WTC11 (cell line): Measurements from ENCODE around the gene HMGCS2. TPM values are rescaled to one million over a fixed set of nuclear protein-coding genes. Genes with fewer than 3 reads are reported as not detected.

Source experiments
- ATAC-seq: fragments of 200-7000 bp; cut with Tn5 transposase; 2 replicates; pipeline ENCODE4 v1.10.0; 2021; ENCODE audit warnings: mild to moderate bottlenecking, moderate library complexity
- CTCF ChIA-PET: fragments of 300-600 bp; sonication (Branson Sonifier 250); formaldehyde crosslinking; loops from one replicate; lab custom pipeline; 2021; ENCODE audit warnings: antibody characterized with exemption; lab: Charles Lee
- POLR2A ChIA-PET: fragments of 350-600 bp; sonication (Branson Sonifier 250); formaldehyde crosslinking; loops from one replicate; lab custom pipeline; 2021; ENCODE audit warnings: antibody characterized with exemption; lab: Charles Lee
- DNase-seq: peaks from one replicate; pipeline ENCODE4 v3.0.0; 2021; ENCODE audit warnings: low spot score
- H3K27ac Mint-ChIP-seq: 2 replicates; pipeline ENCODE4 v1.8.0; 2021; ENCODE audit warnings: mixed read lengths
- H3K27me3 Mint-ChIP-seq: 2 replicates; pipeline ENCODE4 v1.8.0; 2021; ENCODE audit warnings: low read depth, mild to moderate bottlenecking, moderate library complexity, mixed read lengths
- H3K36me3 Mint-ChIP-seq: 2 replicates; pipeline ENCODE4 v1.8.0; 2021; ENCODE audit warnings: mixed read lengths
- H3K4me1 Mint-ChIP-seq: 2 replicates; pipeline ENCODE4 v1.8.0; 2022; ENCODE audit warnings: mixed read lengths
- H3K4me3 Mint-ChIP-seq: 2 replicates; pipeline ENCODE4 v1.8.0; 2021; ENCODE audit warnings: mild to moderate bottlenecking, moderate library complexity, mixed read lengths
- H3K9me3 Mint-ChIP-seq: 2 replicates; pipeline ENCODE4 v1.8.0; 2021; ENCODE audit warnings: mixed read lengths
- AFF4 ChIP-seq: sonication (generic); formaldehyde crosslinking; IDR thresholded peaks from 2 replicates; pipeline ENCODE4 v1.8.1; 2023; ENCODE audit warnings: mild to moderate bottlenecking, missing genetic modification reagents, borderline replicate concordance
- ATF1 ChIP-seq: sonication (generic); formaldehyde crosslinking; IDR thresholded peaks from 2 replicates; pipeline ENCODE4 v1.8.1; 2023; ENCODE audit warnings: mild to moderate bottlenecking, moderate library complexity, missing genetic modification reagents
- CREM ChIP-seq: sonication (generic); formaldehyde crosslinking; IDR thresholded peaks from 2 replicates; pipeline ENCODE4 v1.8.1; 2022; ENCODE audit warnings: mild to moderate bottlenecking, missing genetic modification reagents, moderate library complexity
- ELF4 ChIP-seq: sonication (generic); formaldehyde crosslinking; IDR thresholded peaks from 2 replicates; pipeline ENCODE4 v1.8.1; 2022; ENCODE audit warnings: low read depth, mild to moderate bottlenecking, moderate library complexity, missing genetic modification reagents
- EMX1 ChIP-seq: fragments of 250-450 bp; sonication (Bioruptor Pico); IDR thresholded peaks from 2 replicates; pipeline ENCODE4 v1.8.0; 2021; ENCODE audit warnings: mild to moderate bottlenecking
- ESRRA ChIP-seq: sonication (generic); formaldehyde crosslinking; IDR thresholded peaks from 2 replicates; pipeline ENCODE4 v1.8.1; 2022; ENCODE audit warnings: mild to moderate bottlenecking, missing genetic modification reagents, borderline replicate concordance
- FOXK1 ChIP-seq: sonication (generic); formaldehyde crosslinking; IDR thresholded peaks from 2 replicates; pipeline ENCODE4 v1.8.0; 2022; ENCODE audit warnings: mild to moderate bottlenecking, moderate library complexity, missing genetic modification reagents
- MYBL2 ChIP-seq: sonication (generic); formaldehyde crosslinking; IDR thresholded peaks from 2 replicates; pipeline ENCODE4 v1.8.1; 2023; ENCODE audit warnings: mild to moderate bottlenecking, moderate library complexity, missing genetic modification reagents
- NFATC4 ChIP-seq: fragments of 250-450 bp; sonication (Bioruptor Pico); IDR thresholded peaks from 2 replicates; pipeline ENCODE4 v1.9.0; 2021; ENCODE audit warnings: mild to moderate bottlenecking
- TCF7 ChIP-seq: sonication (generic); formaldehyde crosslinking; IDR thresholded peaks from 2 replicates; pipeline ENCODE4 v1.8.0; 2022; ENCODE audit warnings: mild to moderate bottlenecking, low read depth, missing genetic modification reagents, moderate library complexity
- ZNF138 ChIP-seq: sonication (generic); formaldehyde crosslinking; conservative IDR thresholded peaks from 2 replicates; pipeline ENCODE4 v1.8.1; 2022; ENCODE audit warnings: mild to moderate bottlenecking, moderate library complexity, missing genetic modification reagents
- ZNF317 ChIP-seq: sonication (generic); formaldehyde crosslinking; IDR thresholded peaks from 2 replicates; pipeline ENCODE4 v1.8.1; 2023; ENCODE audit warnings: low read depth, mild to moderate bottlenecking, moderate library complexity, missing genetic modification reagents, borderline replicate concordance
- total RNA-seq: library from RNA; stranded (reverse); gene quantifications from 3 replicates; pipeline ENCODE4 v1.2.3, GENCODE V29; 2021
- TF ChIP-seq, protein P1 (sequence below): sonication (generic); formaldehyde crosslinking; IDR thresholded peaks from 2 replicates; pipeline ENCODE4 v1.8.1; 2022; ENCODE audit warnings: low read depth, missing genetic modification reagents, borderline replicate concordance
- TF ChIP-seq, protein P2 (sequence below): sonication (generic); formaldehyde crosslinking; IDR thresholded peaks from 2 replicates; pipeline ENCODE4 v1.8.0; 2023; ENCODE audit warnings: missing genetic modification reagents
- TF ChIP-seq, protein P3 (sequence below): sonication (generic); formaldehyde crosslinking; conservative IDR thresholded peaks from 2 replicates; pipeline ENCODE4 v1.8.1; 2022; ENCODE audit warnings: mild to moderate bottlenecking, missing genetic modification reagents
- TF ChIP-seq, protein P4 (sequence below): sonication (generic); formaldehyde crosslinking; IDR thresholded peaks from 2 replicates; pipeline ENCODE4 v1.8.1; 2022; ENCODE audit warnings: mild to moderate bottlenecking, moderate library complexity, missing genetic modification reagents
- TF ChIP-seq, protein P5 (sequence below): sonication (generic); formaldehyde crosslinking; IDR thresholded peaks from 2 replicates; pipeline ENCODE4 v1.8.1; 2023; ENCODE audit warnings: mild to moderate bottlenecking, missing genetic modification reagents, moderate library complexity
- TF ChIP-seq, protein P6 (sequence below): sonication (generic); formaldehyde crosslinking; IDR thresholded peaks from 2 replicates; pipeline ENCODE4 v1.8.0; 2023; ENCODE audit warnings: missing genetic modification reagents, mild to moderate bottlenecking, borderline replicate concordance

HMGCS2 gene
- total RNA-seq, 1 experiment from 2014 or later: 0.24 TPM

- Mint-ChIP-seq H3K4me1 (peaks cover 28% of the 10 kb centered on the region), H3K27me3 (no peaks in the 10 kb centered on the region), H3K4me3 (no peak overlapping the region), H3K27ac (peak overlapping the region; percentile 84)
- POLR2A ChIA-PET: interaction anchor here (1.4 kb wide), 1 partner anchor 9 kb away, joined by 4 read pairs; no protein-coding TSS in a partner anchor
- TF ChIP-seq ELF4 (CRISPR knock-in tag): no peak
- no peak for TF ChIP-seq ESRRA (CRISPR knock-in tag)
- no peak for TF ChIP-seq MYBL2 (CRISPR knock-in tag)
- no peak for TF ChIP-seq ZNF317 (CRISPR knock-in tag)
- TF ChIP-seq EMX1 (CRISPR knock-in tag): no peak
- no peak for TF ChIP-seq NFATC4 (CRISPR knock-in tag)
- no peak for TF ChIP-seq ZNF138
- TF ChIP-seq, all 79 proteins: peak for 0
- peaks cover 52% of the 10 kb centered on the region for H3K36me3 Mint-ChIP-seq
- ATAC-seq (no peak), DNase-seq (no peak)
- no peaks in the 10 kb centered on the region for H3K9me3 Mint-ChIP-seq
- CTCF ChIA-PET: interaction anchor here (1.3 to 1.8 kb wide), 2 partner anchors 30 to 94 kb away, joined by 5 read pairs; partner anchors contain the start of genes PHGDH and ZNF697
Measured at GRCh38 chr1:119742202-119742601, 26.5 kb downstream of the HMGCS2 start.

GRCh38 chr1:119740896-119741780 is 27.6 kb downstream of the HMGCS2 start:
- ATAC-seq: no peak
- Mint-ChIP-seq H3K4me3 (no peak overlapping the region), H3K36me3 (peaks cover 62% of the 10 kb centered on the region), H3K27ac (peak overlapping the region; percentile 65; the same call in 1 of the 2 replicates), H3K9me3 (no peaks in the 10 kb centered on the region), H3K27me3 (no peaks in the 10 kb centered on the region), H3K4me1 (peaks cover 18% of the 10 kb centered on the region)
- CTCF ChIA-PET: interaction anchor here (0.8 to 1.8 kb wide), 3 partner anchors 13 to 93 kb away, joined by 3 to 5 read pairs (median 5); partner anchors contain the start of genes PHGDH and ZNF697
- no peak for DNase-seq
- TF ChIP-seq, protein P1, sequence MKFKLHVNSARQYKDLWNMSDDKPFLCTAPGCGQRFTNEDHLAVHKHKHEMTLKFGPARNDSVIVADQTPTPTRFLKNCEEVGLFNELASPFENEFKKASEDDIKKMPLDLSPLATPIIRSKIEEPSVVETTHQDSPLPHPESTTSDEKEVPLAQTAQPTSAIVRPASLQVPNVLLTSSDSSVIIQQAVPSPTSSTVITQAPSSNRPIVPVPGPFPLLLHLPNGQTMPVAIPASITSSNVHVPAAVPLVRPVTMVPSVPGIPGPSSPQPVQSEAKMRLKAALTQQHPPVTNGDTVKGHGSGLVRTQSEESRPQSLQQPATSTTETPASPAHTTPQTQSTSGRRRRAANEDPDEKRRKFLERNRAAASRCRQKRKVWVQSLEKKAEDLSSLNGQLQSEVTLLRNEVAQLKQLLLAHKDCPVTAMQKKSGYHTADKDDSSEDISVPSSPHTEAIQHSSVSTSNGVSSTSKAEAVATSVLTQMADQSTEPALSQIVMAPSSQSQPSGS: no peak
- TF ChIP-seq, protein P2, sequence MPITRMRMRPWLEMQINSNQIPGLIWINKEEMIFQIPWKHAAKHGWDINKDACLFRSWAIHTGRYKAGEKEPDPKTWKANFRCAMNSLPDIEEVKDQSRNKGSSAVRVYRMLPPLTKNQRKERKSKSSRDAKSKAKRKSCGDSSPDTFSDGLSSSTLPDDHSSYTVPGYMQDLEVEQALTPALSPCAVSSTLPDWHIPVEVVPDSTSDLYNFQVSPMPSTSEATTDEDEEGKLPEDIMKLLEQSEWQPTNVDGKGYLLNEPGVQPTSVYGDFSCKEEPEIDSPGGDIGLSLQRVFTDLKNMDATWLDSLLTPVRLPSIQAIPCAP: no peak
- TF ChIP-seq, protein P3, sequence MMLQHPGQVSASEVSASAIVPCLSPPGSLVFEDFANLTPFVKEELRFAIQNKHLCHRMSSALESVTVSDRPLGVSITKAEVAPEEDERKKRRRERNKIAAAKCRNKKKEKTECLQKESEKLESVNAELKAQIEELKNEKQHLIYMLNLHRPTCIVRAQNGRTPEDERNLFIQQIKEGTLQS (CRISPR knock-in tag): no peak
- TF ChIP-seq, protein P4, sequence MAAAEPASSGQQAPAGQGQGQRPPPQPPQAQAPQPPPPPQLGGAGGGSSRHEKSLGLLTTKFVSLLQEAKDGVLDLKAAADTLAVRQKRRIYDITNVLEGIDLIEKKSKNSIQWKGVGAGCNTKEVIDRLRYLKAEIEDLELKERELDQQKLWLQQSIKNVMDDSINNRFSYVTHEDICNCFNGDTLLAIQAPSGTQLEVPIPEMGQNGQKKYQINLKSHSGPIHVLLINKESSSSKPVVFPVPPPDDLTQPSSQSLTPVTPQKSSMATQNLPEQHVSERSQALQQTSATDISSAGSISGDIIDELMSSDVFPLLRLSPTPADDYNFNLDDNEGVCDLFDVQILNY (CRISPR knock-in tag): no peak
- TF ChIP-seq EMX1 (CRISPR knock-in tag) (no peak), AFF4 (no peak), ESRRA (CRISPR knock-in tag) (no peak), FOXK1 (CRISPR knock-in tag) (no peak), CREM (CRISPR knock-in tag) (no peak), TCF7 (CRISPR knock-in tag) (no peak), ATF1 (CRISPR knock-in tag) (no peak)
- TF ChIP-seq, protein P5, sequence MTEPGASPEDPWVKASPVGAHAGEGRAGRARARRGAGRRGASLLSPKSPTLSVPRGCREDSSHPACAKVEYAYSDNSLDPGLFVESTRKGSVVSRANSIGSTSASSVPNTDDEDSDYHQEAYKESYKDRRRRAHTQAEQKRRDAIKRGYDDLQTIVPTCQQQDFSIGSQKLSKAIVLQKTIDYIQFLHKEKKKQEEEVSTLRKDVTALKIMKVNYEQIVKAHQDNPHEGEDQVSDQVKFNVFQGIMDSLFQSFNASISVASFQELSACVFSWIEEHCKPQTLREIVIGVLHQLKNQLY (CRISPR knock-in tag): no peak
- TF ChIP-seq, protein P6, sequence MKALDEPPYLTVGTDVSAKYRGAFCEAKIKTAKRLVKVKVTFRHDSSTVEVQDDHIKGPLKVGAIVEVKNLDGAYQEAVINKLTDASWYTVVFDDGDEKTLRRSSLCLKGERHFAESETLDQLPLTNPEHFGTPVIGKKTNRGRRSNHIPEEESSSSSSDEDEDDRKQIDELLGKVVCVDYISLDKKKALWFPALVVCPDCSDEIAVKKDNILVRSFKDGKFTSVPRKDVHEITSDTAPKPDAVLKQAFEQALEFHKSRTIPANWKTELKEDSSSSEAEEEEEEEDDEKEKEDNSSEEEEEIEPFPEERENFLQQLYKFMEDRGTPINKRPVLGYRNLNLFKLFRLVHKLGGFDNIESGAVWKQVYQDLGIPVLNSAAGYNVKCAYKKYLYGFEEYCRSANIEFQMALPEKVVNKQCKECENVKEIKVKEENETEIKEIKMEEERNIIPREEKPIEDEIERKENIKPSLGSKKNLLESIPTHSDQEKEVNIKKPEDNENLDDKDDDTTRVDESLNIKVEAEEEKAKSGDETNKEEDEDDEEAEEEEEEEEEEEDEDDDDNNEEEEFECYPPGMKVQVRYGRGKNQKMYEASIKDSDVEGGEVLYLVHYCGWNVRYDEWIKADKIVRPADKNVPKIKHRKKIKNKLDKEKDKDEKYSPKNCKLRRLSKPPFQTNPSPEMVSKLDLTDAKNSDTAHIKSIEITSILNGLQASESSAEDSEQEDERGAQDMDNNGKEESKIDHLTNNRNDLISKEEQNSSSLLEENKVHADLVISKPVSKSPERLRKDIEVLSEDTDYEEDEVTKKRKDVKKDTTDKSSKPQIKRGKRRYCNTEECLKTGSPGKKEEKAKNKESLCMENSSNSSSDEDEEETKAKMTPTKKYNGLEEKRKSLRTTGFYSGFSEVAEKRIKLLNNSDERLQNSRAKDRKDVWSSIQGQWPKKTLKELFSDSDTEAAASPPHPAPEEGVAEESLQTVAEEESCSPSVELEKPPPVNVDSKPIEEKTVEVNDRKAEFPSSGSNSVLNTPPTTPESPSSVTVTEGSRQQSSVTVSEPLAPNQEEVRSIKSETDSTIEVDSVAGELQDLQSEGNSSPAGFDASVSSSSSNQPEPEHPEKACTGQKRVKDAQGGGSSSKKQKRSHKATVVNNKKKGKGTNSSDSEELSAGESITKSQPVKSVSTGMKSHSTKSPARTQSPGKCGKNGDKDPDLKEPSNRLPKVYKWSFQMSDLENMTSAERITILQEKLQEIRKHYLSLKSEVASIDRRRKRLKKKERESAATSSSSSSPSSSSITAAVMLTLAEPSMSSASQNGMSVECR: no peak
- POLR2A ChIA-PET: interaction anchor here (1.4 kb wide), 1 partner anchor 8 kb away, joined by 4 read pairs; no protein-coding TSS in a partner anchor
